Measurements from ENCODE around the gene PCBP3.
A peak's percentile ranks its signal among the peaks of the same experiment; 100 is the strongest.
"Not testable (repeated sequence)": the region's sequence is repeated elsewhere in the genome, so short reads cannot be mapped to it uniquely, and the experiment has no call there.

PCBP3 gene

GRCh38 chr21:45975667-45976409, 332.3 kb downstream of the PCBP3 start:
- not testable (repeated sequence) for DNase-seq

- no peak for DNase-seq
Observed at GRCh38 chr21:45976701-45977311, 333.3 kb downstream of the PCBP3 start.

- no peak for DNase-seq
Observed at GRCh38 chr21:45977396-45977795, 333.9 kb downstream of the PCBP3 start.

- DNase-seq = no peak
Observed at GRCh38 chr21:45979141-45979631, 335.7 kb downstream of the PCBP3 start.

- DNase-seq = no peak
Observed at GRCh38 chr21:45979651-45980050, 336.1 kb downstream of the PCBP3 start.

- no peak for DNase-seq
Observed at GRCh38 chr21:45980271-45980670, 336.7 kb downstream of the PCBP3 start.

- DNase-seq = no peak
Observed at GRCh38 chr21:45980697-45981096, 337.2 kb downstream of the PCBP3 start.

GRCh38 chr21:45981151-45982091, 337.9 kb downstream of the PCBP3 start, which contains the start of gene COL6A1:
Gene COL6A1 (plus strand): TSS chr21:45981770. CDS start chr21:45981851, 81 bp downstream.
- DNase-seq = peak in 2 of 4 experiments; percentile 49 to 56

- DNase-seq = no peak
Observed at GRCh38 chr21:45982092-45982757, 338.7 kb downstream of the PCBP3 start.

- DNase-seq = no peak
Observed at GRCh38 chr21:45982758-45983648, 339.5 kb downstream of the PCBP3 start.

- DNase-seq = no peak
Observed at GRCh38 chr21:45983649-45983965, 340.1 kb downstream of the PCBP3 start.

- DNase-seq = no peak
Observed at GRCh38 chr21:45983981-45984551, 340.5 kb downstream of the PCBP3 start.

- no peak for DNase-seq
Observed at GRCh38 chr21:45984584-45985095, 341.1 kb downstream of the PCBP3 start.

- no peak for DNase-seq
Observed at GRCh38 chr21:45985471-45986315, 342.2 kb downstream of the PCBP3 start.

GRCh38 chr21:45986316-45987051, 343.0 kb downstream of the PCBP3 start:
- no peak for DNase-seq

GRCh38 chr21:45987121-45987711, 343.7 kb downstream of the PCBP3 start:
- no peak for DNase-seq

- no peak for DNase-seq
Observed at GRCh38 chr21:45988366-45989347, 345.1 kb downstream of the PCBP3 start.
